ENCODE measurements around the gene TMEM119.

The TMEM119 gene

GRCh38 chr12:108570743-108571608, 26.9 kb downstream of the TMEM119 start:
- peak; percentile 75 for DNase-seq (ENCODE audit: low read depth)
- no peak overlapping the region for H3K4me3 ChIP-seq (ENCODE audit: low read length)
- peak; percentile 81 for TF ChIP-seq CTCF (conservative IDR thresholded peaks at IDR 0.05; ENCODE audit: low read length)

GRCh38 chr12:108568338-108569154, 29.3 kb downstream of the TMEM119 start:
- TF ChIP-seq CTCF (conservative IDR thresholded peaks at IDR 0.05; ENCODE audit: low read length), result no peak
- H3K4me3 ChIP-seq (ENCODE audit: low read length), result no peak overlapping the region
- DNase-seq (ENCODE audit: low read depth), result no peak

GRCh38 chr12:108567406-108568337, 30.2 kb downstream of the TMEM119 start:
- no peak for TF ChIP-seq CTCF (conservative IDR thresholded peaks at IDR 0.05; ENCODE audit: low read length)
- no peak overlapping the region for H3K4me3 ChIP-seq (ENCODE audit: low read length)
- DNase-seq (ENCODE audit: low read depth), result no peak

- DNase-seq (ENCODE audit: low read depth), result no peak
- H3K4me3 ChIP-seq (ENCODE audit: low read length), result no peak overlapping the region
- TF ChIP-seq CTCF (conservative IDR thresholded peaks at IDR 0.05; ENCODE audit: low read length), result no peak
Measured at GRCh38 chr12:108566452-108566851, 31.4 kb downstream of the TMEM119 start.

- TF ChIP-seq CTCF (conservative IDR thresholded peaks at IDR 0.05; ENCODE audit: low read length), result no peak
- peak; percentile 85 for DNase-seq (ENCODE audit: low read depth)
- no peak overlapping the region for H3K4me3 ChIP-seq (ENCODE audit: low read length)
Measured at GRCh38 chr12:108565976-108566375, 31.9 kb downstream of the TMEM119 start.

- no peak overlapping the region for H3K4me3 ChIP-seq (ENCODE audit: low read length)
- no peak for TF ChIP-seq CTCF (conservative IDR thresholded peaks at IDR 0.05; ENCODE audit: low read length)
- DNase-seq (ENCODE audit: low read depth), result no peak
Measured at GRCh38 chr12:108565146-108565545, 32.7 kb downstream of the TMEM119 start.

Data from AG10803 (cell line).